OCI-LY7 (cell line): ENCODE measurements around the gene LSR. TPM values are rescaled to one million over a fixed set of nuclear protein-coding genes. Genes with fewer than 3 reads are reported as not detected.

Source experiments
- BruUV-seq: library from RNA; stranded (reverse); fragments of 400-500 nt; replicated peaks from 2 replicates; lab custom pipeline; 2021; lab: Mats Ljungman, UMichigan
- CTCF ChIA-PET: fragments of 300-600 bp; sonication (Branson Sonifier 250); formaldehyde crosslinking; loops from one replicate; lab custom pipeline; 2022; ENCODE audit warnings: antibody characterized with exemption; ENCODE audit not compliant: unreplicated experiment; lab: Charles Lee
- POLR2A ChIA-PET: fragments of 300-600 bp; sonication (Branson Sonifier 250); formaldehyde crosslinking; loops from one replicate; lab custom pipeline; 2022; ENCODE audit warnings: antibody characterized with exemption; lab: Charles Lee
- DNase-seq: peaks from one replicate; pipeline ENCODE4 v3.0.0-alpha.2; 2015; ENCODE audit warnings: low spot score
- H2AFZ ChIP-seq: fragments of 200-600 bp; sonication (generic), shearing (Covaris generic); 2 replicates; pipeline ENCODE4 v1.6.1; 2014; ENCODE audit warnings: mild to moderate bottlenecking, antibody characterized with exemption, low read length, moderate library complexity
- H3K27ac ChIP-seq: fragments of 200-600 bp; sonication (generic); 2 replicates; pipeline ENCODE4 v1.5.1; 2014; ENCODE audit warnings: mixed run types, low read depth, mild to moderate bottlenecking, moderate library complexity, low read length, inconsistent platforms; ENCODE audit not compliant: poor library complexity, severe bottlenecking
- H3K36me3 ChIP-seq: fragments of 200-600 bp; sonication (generic); 2 replicates; pipeline ENCODE4 v1.6.1; 2014; ENCODE audit warnings: mild to moderate bottlenecking, antibody characterized with exemption, low read length, moderate library complexity, mixed read lengths; ENCODE audit not compliant: insufficient read depth
- H3K4me1 ChIP-seq: fragments of 200-600 bp; sonication (generic); 2 replicates; pipeline ENCODE4 v1.5.1; 2014; ENCODE audit warnings: mild to moderate bottlenecking, low read length; ENCODE audit not compliant: insufficient read depth, poor library complexity, severe bottlenecking
- H3K4me2 ChIP-seq: fragments of 200-600 bp; sonication (generic); 2 replicates; pipeline ENCODE4 v1.6.1; 2014; ENCODE audit warnings: mild to moderate bottlenecking, low read length
- H3K4me3 ChIP-seq: fragments of 200-600 bp; sonication (generic); 2 replicates; pipeline ENCODE4 v1.5.1; 2014; ENCODE audit warnings: mild to moderate bottlenecking, low read depth, low read length; ENCODE audit not compliant: poor library complexity, severe bottlenecking
- H3K79me2 ChIP-seq: fragments of 200-600 bp; sonication (generic); 2 replicates; pipeline ENCODE4 v1.6.1; 2016; ENCODE audit warnings: low read depth, mild to moderate bottlenecking, low read length, moderate library complexity, mixed read lengths; ENCODE audit not compliant: insufficient read depth
- H3K9me2 ChIP-seq: fragments of 200-600 bp; sonication (generic); 2 replicates; pipeline ENCODE4 v1.6.1; 2016; ENCODE audit warnings: mild to moderate bottlenecking, low read length, mixed read lengths; ENCODE audit not compliant: insufficient read depth
- H3K9me3 ChIP-seq: fragments of 200-600 bp; sonication (generic); 2 replicates; pipeline ENCODE4 v1.6.1; 2014; ENCODE audit warnings: mild to moderate bottlenecking, mixed run types, low read length, mixed read lengths
- H4K20me1 ChIP-seq: fragments of 200-600 bp; sonication (generic); 2 replicates; pipeline ENCODE4 v1.6.1; 2014; ENCODE audit warnings: mild to moderate bottlenecking, antibody characterized with exemption, low read length, moderate library complexity, mixed read lengths; ENCODE audit not compliant: insufficient read depth
- CTCF ChIP-seq: fragments of 200-600 bp; sonication (generic); conservative IDR thresholded peaks from 2 replicates; pipeline ENCODE4 v1.5.1; 2014; ENCODE audit warnings: mild to moderate bottlenecking, antibody characterized with exemption, low read length, moderate library complexity, mixed read lengths
- EZH2phosphoT487 ChIP-seq: fragments of 200-600 bp; sonication (generic); IDR thresholded peaks from 2 replicates; pipeline ENCODE4 v1.6.1; 2018; ENCODE audit warnings: low read depth, borderline replicate concordance, mild to moderate bottlenecking, mixed run types, antibody characterized with exemption, low read length, moderate library complexity, mixed read lengths
- intact Hi-C: fragments of 100-400 bp; cut with micrococcal nuclease; formaldehyde crosslinking; loops from one replicate; pipeline ENCODE4 v1.10.0; 2022; ENCODE audit not compliant: unreplicated experiment
- total RNA-seq, 2 experiments: library from RNA; depleted of rRNA in 1 of 2; stranded (reverse); fragments of >200 nt in 1 of 2; shearing (Covaris generic) in 1 of 2; gene quantifications; 2 replicates each; pipeline ENCODE4 v1.2.3, GENCODE V29; 2014 to 2022

Gene LSR
- total RNA-seq, 2 experiments from 2014 or later = 15.0 to 33.6 TPM

- DNase-seq = no peak
- intact Hi-C loops = no loop called here
- Histone ChIP-seq H3K36me3 (peaks cover 74% of the 10 kb centered on the region), H4K20me1 (no peaks in the 10 kb centered on the region), H3K79me2 (peaks cover 6% of the 10 kb centered on the region; the same call in 1 of the 2 replicates), H3K27ac (no peak overlapping the region), H3K9me3 (no peaks in the 10 kb centered on the region), H2AFZ (no peak overlapping the region), H3K4me2 (no peak overlapping the region), H3K9me2 (no peaks in the 10 kb centered on the region), H3K4me3 (no peak overlapping the region), H3K4me1 (peaks cover 16% of the 10 kb centered on the region)
- no TSS peak for BruUV-seq
- TF ChIP-seq CTCF = no peak
- TF ChIP-seq EZH2phosphoT487 = no peak
- ChIA-PET CTCF (no interaction called here), POLR2A (interaction anchor here (0.5 kb wide), 1 partner anchor 67 kb away, joined by 3 read pairs; no protein-coding TSS in a partner anchor)
These were observed 23.4 kb downstream of the LSR start for GRCh38 chr19:35272122-35272719.

GRCh38 chr19:35272954-35273649, 24.3 kb downstream of the LSR start:
- Histone ChIP-seq H3K36me3 (peaks cover 72% of the 10 kb centered on the region), H3K79me2 (no peaks in the 10 kb centered on the region), H3K27ac (no peak overlapping the region), H3K4me3 (no peak overlapping the region), H3K4me1 (peaks cover 15% of the 10 kb centered on the region), H4K20me1 (no peaks in the 10 kb centered on the region), H3K9me2 (no peaks in the 10 kb centered on the region), H3K4me2 (no peak overlapping the region), H3K9me3 (no peaks in the 10 kb centered on the region), H2AFZ (no peak overlapping the region)
- no peak for DNase-seq
- BruUV-seq = no TSS peak
- ChIA-PET POLR2A (no interaction called here), CTCF (no interaction called here)
- TF ChIP-seq CTCF (no peak), EZH2phosphoT487 (no peak)
- intact Hi-C loops = no loop called here
